GM18520 (cell line): ENCODE results near the gene ERI3.

Experiments used
- ATAC-seq: cut with Tn5 transposase; IDR thresholded peaks from one replicate; pipeline ENCODE4 v1.9.1; 2021; ENCODE audit not compliant: unreplicated experiment

The ERI3 gene

GRCh38 chr1:44239961-44240371 lies 115.1 kb downstream of the ERI3 start:
- no peak for ATAC-seq

- ATAC-seq, result no peak
Observed at GRCh38 chr1:44239331-44239960, 115.6 kb downstream of the ERI3 start.

DNA sequence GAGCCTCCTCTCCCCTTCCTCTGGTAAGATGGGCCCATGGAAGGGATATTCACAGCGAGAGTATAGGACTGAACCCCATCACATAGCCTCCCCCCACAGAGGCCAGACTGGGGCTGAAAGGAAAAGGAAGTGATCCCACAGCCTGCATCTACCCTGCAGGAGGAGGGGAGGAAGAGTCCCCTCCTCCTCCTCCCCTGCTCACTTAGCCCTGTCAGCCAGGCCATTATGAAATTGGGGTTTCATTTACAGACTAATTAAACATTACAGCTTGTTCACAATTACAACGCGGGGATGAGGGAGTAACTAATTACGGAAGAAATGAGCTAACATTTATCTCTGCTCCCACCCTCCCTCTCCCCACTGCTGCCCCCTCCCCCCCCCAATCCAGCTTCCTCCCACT lies 116.4 kb downstream of the ERI3 start:
- ATAC-seq, result no peak

DNA sequence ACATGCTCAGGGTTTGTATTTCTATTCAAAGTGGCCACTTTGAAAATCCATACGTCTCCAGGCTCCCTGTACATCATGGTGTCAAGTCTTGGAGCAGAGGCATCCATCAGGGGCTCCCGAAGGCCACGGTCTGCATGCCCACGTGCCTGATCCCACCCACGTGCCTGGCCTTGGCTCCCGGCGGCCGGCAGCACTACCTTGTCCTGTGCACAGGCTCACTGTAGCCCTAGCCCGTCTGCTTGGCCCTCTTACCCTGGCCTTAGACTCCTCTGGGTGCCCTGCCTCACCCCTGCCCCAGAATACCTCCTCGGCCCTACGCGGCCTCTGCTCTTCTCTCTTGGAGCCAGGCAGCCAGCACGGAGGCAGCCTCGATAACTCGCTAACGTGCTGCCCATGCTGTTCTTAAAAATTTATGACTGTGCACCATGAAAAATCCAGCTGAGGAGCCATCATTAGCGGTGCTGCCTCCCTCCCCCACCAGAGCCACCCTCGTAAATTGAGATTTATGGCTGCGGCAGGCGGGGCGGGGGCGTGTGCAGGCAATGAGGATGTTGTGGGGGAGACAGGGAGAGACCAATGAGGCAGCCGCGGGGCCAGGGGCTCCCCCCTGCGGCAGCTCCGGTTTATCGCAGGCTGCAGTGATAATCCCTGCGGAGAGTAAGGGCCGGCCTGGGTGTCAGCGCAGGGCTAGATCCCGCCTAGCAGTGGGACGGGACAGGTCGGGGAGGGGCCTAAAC lies 117.2 kb downstream of the ERI3 start:
- no peak for ATAC-seq

DNA sequence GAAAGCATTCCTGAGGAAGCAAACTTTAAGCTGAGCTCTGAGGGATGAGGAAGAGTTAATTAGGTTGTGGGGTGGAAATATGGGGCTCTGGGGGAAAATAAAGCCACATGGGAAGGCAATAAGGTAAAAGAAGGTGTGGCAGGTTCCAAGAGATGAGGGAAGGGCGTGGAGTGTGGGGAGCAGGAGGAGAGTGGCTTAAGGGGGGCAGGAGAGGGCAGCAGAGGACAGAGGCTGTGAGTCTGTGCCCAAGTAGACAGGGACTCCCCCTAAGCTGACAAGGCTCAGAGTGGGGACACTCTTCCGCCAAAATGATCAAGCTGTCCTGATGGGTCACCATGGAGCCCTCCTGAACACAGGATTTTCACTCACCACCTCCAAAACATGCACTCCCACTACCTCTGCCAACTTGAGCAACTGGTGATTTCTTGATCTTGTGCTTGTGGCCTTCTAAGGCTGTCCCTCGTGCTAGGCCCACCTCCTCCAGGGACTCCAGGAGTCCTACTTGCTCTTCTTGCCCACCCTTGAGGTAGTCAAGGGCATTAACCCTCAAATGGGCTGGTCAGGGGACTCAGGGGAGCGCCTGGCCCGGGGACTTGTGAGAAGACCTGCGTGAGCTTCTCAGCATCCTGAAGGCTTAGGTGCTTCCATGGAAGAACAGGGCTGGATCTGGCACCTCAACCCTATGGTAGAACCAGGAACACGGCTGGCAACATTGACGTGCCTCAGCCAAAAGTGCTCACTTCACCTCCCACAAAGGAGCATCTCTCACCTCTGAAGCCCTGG lies 118.4 kb downstream of the ERI3 start:
- no peak for ATAC-seq

DNA sequence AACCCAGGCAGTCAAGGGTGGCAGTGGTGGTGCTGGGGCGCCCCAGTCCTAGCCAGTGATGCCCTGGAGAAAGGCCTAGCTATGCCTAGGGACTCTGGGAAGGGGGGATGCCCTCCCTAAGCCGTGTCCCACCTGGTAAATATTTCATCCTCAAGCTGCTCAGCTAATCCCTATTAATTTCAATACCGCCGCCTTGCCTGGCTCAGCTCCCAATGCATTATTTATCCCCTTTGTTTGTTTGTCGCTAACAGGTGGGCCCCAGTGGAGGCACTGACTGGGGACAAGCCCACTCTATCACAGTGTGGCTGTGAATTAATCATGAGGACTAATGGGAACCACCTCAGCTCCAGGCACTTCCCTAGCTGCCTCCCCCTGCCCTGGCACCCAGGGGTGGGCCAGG lies 119.2 kb downstream of the ERI3 start:
- no peak for ATAC-seq

GRCh38 chr1:44233593-44233992 lies 121.5 kb downstream of the ERI3 start:
- ATAC-seq, result no peak

DNA sequence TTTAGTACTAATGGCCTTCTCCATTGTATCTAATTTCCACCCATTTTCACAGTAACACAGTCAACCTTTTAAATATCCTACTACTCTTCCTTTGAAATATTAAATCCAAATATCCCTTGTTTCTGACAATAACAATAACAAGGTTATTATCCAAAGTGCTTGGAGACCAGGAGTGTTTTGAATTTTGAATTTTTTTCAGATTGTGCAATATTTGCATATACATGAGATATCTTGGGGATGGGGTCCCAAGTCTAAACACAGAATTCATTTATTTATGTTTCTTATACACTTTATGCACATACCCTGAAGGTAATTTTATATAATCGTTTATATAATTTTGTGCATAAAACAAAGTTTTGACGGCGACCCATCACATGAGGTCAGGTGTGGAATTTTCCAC lies 124.3 kb downstream of the ERI3 start:
- no peak for ATAC-seq

DNA sequence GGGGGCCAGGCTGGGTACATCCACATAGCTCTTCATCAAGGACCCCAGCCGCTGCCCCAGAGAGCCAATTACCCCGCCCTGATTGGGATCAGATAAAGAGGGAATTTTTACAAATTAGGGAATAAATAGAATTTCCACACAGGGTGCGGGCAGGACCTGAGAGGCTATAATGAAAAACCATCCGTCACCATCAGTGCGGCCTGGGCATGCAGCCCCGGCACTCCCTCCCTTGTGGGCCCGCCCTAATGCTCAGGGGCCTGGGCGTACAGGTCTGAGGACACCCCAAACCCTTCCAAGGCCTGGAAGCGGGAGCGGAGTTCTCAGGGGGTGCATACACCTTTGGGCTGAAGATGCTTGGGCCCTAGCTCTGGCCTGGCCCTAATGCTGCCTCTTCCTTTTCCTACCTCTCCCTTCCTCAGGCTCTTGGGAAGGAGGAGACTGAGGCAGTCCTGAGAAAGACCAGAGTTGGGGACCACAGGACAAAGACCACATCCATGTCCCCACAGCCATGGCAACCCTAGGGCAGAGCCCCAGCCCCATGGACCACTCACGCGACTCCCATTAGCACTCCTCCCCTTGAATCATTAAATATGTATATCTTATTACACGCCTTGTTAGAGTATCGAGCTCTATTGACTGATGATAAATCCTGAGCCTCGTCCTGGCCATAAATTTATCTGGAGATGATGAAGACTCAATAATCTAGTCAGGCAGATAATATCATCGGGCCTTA lies 125.5 kb downstream of the ERI3 start:
- ATAC-seq, result no peak

GRCh38 chr1:44228218-44228617 lies 126.8 kb downstream of the ERI3 start:
- no peak for ATAC-seq

DNA sequence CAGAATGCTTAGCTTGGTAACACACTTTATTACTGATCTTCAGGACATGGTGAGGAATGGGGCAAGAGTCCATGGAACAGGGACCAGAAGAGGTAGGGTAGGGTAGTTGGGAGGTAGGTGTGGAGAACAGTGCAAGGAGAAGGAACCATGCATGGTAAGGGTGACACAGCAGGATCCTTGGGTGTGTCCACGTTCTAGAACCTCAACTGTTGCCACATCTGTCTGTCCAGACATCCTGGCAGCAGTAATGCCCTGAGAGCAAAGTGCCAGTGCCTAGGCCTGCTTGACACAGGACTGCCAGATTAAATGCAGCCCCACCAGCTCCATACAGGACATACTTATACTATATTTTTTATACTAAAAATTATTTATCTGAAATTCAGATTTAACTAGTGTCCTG lies 127.8 kb downstream of the ERI3 start:
- no peak for ATAC-seq

GRCh38 chr1:44225761-44226160 lies 129.3 kb downstream of the ERI3 start:
- no peak for ATAC-seq

DNA sequence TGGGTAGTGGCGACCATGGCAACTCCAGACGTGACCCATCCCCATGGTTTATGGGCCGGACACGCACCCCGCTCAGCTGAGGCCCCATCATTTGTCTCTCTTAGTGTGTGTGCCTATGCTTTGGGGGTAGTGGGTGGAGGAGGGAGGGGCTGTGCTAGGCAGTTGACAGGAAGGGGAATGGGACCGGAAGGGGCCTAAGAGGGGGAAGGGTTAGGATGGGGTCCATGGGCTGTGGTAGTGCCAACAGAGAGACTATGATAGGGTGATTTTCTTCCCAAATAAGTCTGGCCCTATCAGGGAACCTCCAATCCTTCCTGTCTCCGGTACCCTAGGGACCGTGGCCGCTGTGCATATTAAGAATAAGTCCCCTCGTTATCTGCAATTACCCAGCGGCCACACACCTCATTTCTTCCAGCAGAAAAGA lies 131.9 kb downstream of the ERI3 start:
- no peak for ATAC-seq

DNA sequence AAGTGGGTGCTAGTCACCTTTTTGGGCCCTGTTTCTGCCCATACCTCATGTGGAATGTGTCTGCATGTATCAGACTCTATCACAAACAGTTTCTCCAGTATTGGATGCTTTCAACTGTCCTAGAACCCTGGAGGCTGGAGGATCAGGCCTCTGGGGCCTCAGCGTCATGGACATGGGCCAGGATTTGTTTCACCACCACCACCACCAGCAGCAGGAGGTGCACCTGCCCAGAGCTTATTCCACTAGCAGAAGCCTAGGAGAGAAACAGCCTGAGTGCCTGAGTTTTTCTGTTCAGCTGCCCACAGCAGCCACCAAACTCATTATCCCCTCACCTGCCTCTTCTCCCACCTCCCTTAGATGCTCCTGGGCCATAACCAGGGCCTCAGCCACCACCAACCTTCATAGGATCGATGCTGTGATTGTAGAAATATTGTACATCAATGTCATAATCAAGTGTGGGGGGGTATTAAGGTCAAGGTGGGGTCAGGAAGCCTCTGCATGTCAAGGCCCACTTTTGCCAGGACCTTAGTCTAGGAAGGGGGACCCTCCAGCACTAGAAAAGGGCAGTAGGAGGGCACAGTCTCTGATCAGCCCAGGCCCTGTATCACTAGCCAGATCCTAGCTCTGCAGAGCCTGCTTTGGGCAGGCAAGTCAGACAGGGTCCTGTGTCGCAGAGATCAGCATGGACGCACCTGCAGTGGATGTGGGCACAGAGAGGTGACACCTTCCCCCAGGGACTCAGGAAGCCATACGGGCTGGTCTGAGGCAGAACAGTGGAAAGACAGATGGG lies 132.5 kb downstream of the ERI3 start:
- no peak for ATAC-seq

DNA sequence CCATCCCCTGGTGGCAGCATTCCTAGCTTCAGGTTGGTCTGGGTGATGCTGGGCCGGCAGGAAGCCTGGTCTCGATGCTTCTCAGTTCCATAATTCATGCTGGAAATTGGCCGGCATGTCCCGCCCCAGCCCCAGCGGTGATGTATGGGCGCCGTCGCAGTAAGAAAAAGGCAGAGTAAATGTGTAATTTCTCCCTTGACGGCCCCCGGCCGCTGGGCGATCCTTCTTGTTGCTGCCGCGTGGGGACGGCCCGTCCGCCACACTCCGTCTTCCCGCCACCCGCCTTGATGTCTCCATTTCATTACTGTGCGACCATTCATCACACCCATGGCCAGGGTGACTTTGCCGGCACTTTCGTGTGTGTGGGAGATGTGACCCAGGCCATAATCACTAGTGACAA lies 133.3 kb downstream of the ERI3 start:
- no peak for ATAC-seq

GRCh38 chr1:44220755-44221154 lies 134.3 kb downstream of the ERI3 start:
- ATAC-seq, result no peak

- no peak for ATAC-seq
Observed at GRCh38 chr1:44220001-44220751, 134.9 kb downstream of the ERI3 start.

- no peak for ATAC-seq
Observed at GRCh38 chr1:44219301-44219626, 135.8 kb downstream of the ERI3 start.

DNA sequence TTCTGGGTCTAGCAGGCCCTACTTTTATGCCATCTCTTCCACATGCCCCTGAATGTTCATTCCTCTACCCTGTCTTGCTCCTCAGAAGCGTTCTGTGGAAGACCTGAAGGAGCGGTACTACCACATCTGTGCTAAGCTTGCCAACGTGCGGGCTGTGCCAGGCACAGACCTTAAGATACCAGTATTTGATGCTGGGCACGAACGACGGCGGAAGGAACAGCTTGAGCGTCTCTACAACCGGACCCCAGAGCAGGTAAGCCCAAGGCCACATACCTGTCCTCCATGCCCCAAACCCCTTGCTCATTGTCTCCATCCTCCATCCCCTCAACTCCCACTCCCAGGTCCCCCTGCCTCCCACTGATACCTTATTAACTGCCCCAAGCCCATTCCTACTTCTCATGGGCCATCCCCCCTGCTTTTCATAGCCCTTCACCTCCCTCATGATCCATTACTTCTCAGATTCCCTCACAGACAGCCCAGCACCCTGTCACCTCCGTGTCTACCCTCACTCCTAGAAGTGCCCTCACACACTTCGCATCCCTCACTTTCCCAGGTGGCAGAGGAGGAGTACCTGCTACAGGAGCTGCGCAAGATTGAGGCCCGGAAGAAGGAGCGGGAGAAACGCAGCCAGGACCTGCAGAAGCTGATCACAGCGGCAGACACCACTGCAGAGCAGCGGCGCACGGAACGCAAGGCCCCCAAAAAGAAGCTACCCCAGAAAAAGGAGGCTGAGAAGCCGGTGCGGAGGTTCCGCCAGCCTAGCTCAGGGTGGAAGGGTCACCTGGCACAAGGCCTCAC lies 136.4 kb downstream of the ERI3 start:
- no peak for ATAC-seq
